Central memory CD8-positive, alpha-beta T cell (primary cell): ENCODE results near the gene WDR33.
"Not testable (repeated sequence)": the region's sequence is repeated elsewhere in the genome, so short reads cannot be mapped to it uniquely, and the experiment has no call there.

Experiments
- ATAC-seq: fragments of 150-1000 bp; cut with Tn5 transposase; replicated peaks from 2 replicates; pipeline ENCODE4 v1.10.0; 2022; ENCODE audit warnings: mild to moderate bottlenecking, moderate FRiP score, moderate number of reproducible peaks; ENCODE audit not compliant: poor library complexity, severe bottlenecking; ENCODE audit errors: extremely low read depth
- DNase-seq, 2 donors: peaks; one replicate each; pipeline ENCODE4 v3.0.0; 2021; ENCODE audit warnings: low spot score in 2 of 2
- H3K27ac Mint-ChIP-seq: one replicate; pipeline ENCODE4 v1.8.0; 2022; ENCODE audit warnings: low read depth, mild to moderate bottlenecking, moderate library complexity, mixed read lengths
- H3K27me3 Mint-ChIP-seq: one replicate; pipeline ENCODE4 v1.8.0; 2022; ENCODE audit warnings: mixed read lengths
- H3K36me3 Mint-ChIP-seq: one replicate; pipeline ENCODE4 v1.8.0; 2022; ENCODE audit warnings: mild to moderate bottlenecking, moderate library complexity, mixed read lengths; ENCODE audit not compliant: insufficient read depth
- H3K4me1 Mint-ChIP-seq: one replicate; pipeline ENCODE4 v1.8.0; 2022; ENCODE audit warnings: mixed read lengths
- H3K4me3 Mint-ChIP-seq: one replicate; pipeline ENCODE4 v1.8.0; 2022; ENCODE audit warnings: mild to moderate bottlenecking, moderate library complexity, mixed read lengths
- H3K9me3 Mint-ChIP-seq: one replicate; pipeline ENCODE4 v1.8.0; 2022; ENCODE audit warnings: mixed read lengths

Gene WDR33

DNA sequence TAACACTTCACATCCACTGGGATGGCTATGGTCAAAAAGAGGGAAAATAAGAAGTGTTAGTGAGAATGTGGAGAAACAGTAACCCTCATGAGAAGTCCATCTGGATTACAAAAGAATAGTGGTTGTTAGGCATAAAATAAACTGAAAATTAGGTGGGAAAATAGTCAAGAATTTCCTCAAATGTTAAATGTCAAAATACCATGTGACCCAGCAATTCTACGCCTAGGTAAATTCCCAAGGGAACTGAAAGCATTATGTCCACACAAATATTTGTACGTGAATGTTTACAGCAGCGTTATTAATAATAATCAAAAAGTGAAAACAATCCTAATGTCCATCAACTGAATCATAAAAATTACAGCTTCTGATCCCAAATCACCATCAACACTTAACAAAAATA, 11.0 kb downstream of the WDR33 start:
- Mint-ChIP-seq H3K4me3 (no peak overlapping the region), H3K27me3 (no peaks in the 10 kb centered on the region), H3K9me3 (no peaks in the 10 kb centered on the region), H3K27ac (no peak overlapping the region), H3K36me3 (peaks cover 19% of the 10 kb centered on the region), H3K4me1 (peaks cover 43% of the 10 kb centered on the region)
- ATAC-seq, result no peak
- DNase-seq, result no peak

DNA sequence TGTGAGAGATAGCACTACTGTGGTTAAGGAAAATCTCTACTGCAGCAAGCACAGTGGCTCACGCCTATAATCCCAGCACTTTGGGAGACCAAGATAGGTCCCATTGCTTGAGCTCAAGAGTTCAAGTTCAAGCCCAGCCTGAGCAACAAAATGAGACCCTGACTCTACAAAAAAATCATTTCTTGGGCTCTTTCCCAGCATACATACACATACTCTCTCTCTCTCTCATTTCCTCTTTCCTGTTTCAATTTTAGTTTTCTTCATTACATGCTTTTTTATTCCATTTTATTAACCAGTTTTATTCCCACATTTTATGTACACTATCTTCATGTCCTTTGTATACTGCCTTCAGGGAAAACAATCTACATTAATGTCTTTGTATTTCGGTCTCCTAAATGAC, 14.6 kb downstream of the WDR33 start:
- no peak overlapping the region for H3K27ac Mint-ChIP-seq
- DNase-seq, result no peak
- peaks cover 14% of the 10 kb centered on the region for H3K36me3 Mint-ChIP-seq
- no peaks in the 10 kb centered on the region for H3K27me3 Mint-ChIP-seq
- H3K9me3 Mint-ChIP-seq, result no peaks in the 10 kb centered on the region
- no peak for ATAC-seq
- H3K4me1 Mint-ChIP-seq, result peaks cover 52% of the 10 kb centered on the region
- peak overlapping the region; percentile 10 for H3K4me3 Mint-ChIP-seq

DNA sequence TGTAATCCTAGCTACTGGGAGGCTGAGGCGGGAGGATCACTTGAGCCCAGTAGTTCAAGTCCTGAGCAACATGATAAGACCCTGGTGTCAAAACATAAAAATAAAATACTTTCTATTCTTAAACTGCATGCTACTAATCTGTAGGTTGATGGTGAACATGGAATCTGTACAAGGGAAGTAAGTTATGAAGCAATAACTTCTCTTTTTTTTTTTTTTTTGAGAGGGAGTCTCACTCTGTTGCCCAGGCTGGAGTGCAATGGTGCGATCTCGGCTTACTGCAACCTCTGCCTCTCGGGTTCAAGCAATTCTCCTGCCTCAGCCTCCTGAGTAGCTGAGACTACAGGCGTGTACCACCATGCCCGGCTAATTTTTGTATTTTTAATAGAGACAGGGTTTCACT, 16.1 kb downstream of the WDR33 start:
- Mint-ChIP-seq H3K36me3 (peaks cover 11% of the 10 kb centered on the region), H3K4me1 (peaks cover 48% of the 10 kb centered on the region)
- H3K27ac Mint-ChIP-seq, H3K4me3 Mint-ChIP-seq, DNase-seq, H3K27me3 Mint-ChIP-seq, H3K9me3 Mint-ChIP-seq, ATAC-seq: not testable (repeated sequence)

DNA sequence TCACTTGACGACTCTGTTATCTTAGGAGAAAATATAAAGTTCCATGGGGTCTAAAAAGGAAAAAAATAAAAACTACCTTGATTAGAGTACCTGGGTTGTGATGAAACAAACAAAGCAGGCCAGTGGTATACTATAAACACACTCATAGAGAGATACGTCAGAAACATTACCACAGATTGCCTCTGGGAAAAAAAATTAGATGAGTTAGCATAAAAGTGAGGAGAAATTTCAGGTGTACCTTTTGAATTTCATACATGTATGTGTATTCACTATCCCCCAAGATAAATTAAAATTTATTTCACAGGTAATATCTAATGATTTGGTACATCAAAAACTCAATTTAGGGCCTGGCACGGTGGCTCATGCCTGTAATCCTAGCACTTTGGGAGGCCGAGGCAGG, 18.2 kb downstream of the WDR33 start:
- H3K4me1 Mint-ChIP-seq, result peaks cover 38% of the 10 kb centered on the region
- peaks cover 11% of the 10 kb centered on the region for H3K36me3 Mint-ChIP-seq

DNA sequence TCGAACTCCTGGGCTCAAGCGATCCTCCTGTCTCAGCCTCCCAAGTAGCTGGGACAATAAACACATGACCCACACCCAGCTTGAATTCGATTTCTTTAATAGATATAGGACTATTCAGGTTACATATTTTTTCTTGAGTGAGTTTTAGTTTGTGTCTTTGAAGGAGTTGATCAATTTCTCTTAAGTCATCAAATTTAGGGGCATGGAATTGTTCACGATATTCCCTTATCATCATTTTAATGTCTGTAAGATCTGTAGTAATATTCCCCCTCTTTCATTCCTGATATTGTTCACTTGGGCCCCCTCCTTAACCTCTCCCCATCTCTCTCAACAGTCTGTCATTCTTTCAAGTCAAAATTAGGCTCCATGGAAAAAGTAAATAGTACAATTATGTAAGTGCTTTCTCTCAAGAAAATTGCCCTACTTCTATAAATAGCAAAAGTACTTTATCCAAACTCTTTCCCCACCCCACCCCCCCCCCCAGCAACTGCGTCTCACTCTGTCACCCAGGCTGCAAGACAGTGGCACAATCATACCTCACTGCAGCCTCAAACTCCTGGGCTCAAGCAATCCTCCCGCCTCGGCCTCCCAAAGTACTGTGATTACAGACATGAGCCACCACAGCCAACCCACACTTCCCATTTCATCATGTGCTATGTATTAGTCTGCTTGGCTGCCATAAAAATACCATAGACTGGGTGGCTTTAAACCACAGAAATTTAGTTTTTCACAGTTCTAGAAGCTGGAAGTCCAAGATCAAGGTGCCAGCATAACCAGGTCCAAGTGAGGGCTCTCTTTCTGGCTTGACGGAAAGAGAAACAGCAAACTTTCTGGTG, 20.1 kb downstream of the WDR33 start:
- no peak overlapping the region for H3K4me3 Mint-ChIP-seq
- no peak overlapping the region for H3K27ac Mint-ChIP-seq
- H3K36me3 Mint-ChIP-seq, result peaks cover 10% of the 10 kb centered on the region
- H3K27me3 Mint-ChIP-seq, result no peaks in the 10 kb centered on the region
- H3K4me1 Mint-ChIP-seq, result peaks cover 32% of the 10 kb centered on the region
- no peak for DNase-seq
- ATAC-seq, result no peak
- no peaks in the 10 kb centered on the region for H3K9me3 Mint-ChIP-seq

More for the DNA sequence above, 18.2 kb downstream of the WDR33 start:
- DNase-seq, result no peak
- ATAC-seq, result no peak
- H3K4me3 Mint-ChIP-seq, result no peak overlapping the region
- H3K9me3 Mint-ChIP-seq, result no peaks in the 10 kb centered on the region
- no peak overlapping the region for H3K27ac Mint-ChIP-seq
- H3K27me3 Mint-ChIP-seq, result no peaks in the 10 kb centered on the region

DNA sequence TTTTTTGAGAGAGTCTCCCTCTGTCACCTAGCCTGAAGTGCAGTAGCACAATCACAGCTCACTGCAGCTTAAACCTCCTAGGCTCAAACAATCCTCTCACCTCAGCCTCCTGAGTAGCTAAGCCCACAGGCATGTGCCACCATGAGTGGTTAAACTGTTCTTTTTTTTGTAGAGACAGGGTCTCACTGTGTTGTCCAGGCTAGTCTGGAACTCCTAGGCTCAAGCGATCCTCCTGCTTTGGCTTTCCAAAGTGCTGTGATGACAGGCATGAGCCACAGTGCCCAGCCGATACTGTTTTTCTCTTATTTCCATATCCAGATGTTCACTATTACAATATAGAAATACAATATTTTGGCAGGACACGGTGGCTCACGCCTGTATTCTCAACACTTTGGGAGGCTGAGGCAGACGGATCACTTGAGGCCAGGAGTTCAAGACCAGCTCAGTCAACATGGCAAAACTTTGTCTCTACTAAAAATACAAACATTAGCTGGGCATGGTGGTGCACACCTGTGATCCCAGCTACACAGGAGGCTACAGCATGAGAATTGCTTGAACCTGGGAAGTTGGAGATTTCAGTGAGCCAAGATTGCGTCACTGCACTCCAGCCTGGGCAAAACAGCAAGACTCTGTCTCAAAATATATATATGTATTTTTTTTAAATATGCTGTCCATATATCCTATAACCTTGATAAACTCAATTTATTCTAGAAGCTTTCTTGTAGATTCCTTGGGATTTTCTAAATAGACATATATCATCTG, 24.7 kb downstream of the WDR33 start:
- peaks cover 19% of the 10 kb centered on the region for H3K4me1 Mint-ChIP-seq
- no peak for ATAC-seq

DNA sequence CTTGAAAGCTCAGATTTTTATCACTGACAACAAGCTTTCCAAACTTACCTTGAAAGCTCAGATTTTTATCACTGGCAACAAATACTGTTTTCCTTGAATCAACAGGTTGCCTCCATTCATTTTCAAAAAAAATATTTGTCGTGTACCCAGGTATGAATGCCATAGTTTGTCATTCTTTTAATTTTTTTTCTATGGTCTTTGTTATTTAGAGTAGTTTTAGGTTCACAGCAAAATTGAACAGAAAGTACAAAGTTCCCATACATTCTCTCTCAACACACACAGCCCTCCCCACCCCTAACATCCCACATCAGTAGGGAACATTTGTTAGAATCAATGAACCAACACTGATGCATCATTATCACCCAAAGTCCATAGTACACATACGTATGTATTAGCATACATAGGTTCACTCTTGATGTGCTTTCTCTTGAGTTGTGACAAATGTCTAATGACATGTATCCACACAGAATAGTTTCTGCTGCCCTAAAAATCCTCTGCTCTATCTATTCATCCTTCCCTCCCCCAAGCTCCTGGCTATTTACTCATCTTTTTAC, 25.9 kb downstream of the WDR33 start:
- Mint-ChIP-seq H3K9me3 (no peaks in the 10 kb centered on the region), H3K27ac (peak overlapping the region; percentile 0), H3K27me3 (no peaks in the 10 kb centered on the region), H3K4me1 (peaks cover 12% of the 10 kb centered on the region), H3K36me3 (peaks cover 11% of the 10 kb centered on the region), H3K4me3 (no peak overlapping the region)
- DNase-seq, result no peak
- no peak for ATAC-seq

More for the DNA sequence above, 24.7 kb downstream of the WDR33 start:
- no peaks in the 10 kb centered on the region for H3K9me3 Mint-ChIP-seq
- no peak overlapping the region for H3K27ac Mint-ChIP-seq
- H3K4me3 Mint-ChIP-seq, result no peak overlapping the region
- no peak for DNase-seq
- H3K36me3 Mint-ChIP-seq, result peaks cover 9% of the 10 kb centered on the region
- no peaks in the 10 kb centered on the region for H3K27me3 Mint-ChIP-seq

DNA sequence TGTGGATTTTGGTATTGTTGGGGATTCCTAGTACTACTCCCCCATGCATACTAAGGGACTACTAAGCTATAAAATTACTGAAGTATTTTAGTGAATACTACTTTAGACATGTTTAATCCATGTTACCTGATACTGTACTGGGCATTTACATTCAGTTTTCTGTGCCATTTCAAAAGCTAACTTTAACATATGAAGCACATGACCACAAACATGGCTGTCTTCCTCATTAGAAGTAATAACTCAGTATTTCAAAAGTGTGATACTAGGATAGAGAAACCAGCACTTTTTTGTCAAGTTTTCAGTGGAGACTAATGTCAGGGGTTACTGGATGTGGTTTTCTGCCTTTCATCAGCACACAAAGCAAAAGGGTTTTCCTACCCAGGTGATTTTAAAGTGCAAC, 27.9 kb downstream of the WDR33 start:
- Mint-ChIP-seq H3K27me3 (no peaks in the 10 kb centered on the region), H3K9me3 (no peaks in the 10 kb centered on the region), H3K4me1 (peaks cover 26% of the 10 kb centered on the region), H3K4me3 (no peak overlapping the region), H3K27ac (no peak overlapping the region), H3K36me3 (peaks cover 13% of the 10 kb centered on the region)
- ATAC-seq, result peak; percentile 49
- no peak for DNase-seq

DNA sequence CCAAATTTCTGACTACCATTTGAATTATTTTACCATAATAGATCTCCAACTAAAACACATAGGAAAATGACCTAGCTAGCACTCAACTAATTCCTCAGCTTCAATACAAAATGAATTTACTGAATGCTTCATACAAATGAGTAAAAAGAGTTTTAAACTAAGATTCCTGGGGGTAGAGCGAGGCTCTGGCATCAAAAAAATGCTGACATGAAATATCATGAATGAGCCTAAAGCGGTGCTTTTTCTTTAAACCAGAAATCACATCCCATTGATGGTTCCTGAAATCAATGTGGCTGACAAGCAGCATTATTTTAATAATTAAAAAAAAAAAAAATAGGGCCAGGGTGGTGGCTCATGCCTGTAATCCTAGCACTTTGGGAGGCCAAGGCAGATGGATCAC, 32.1 kb downstream of the WDR33 start:
- no peak for ATAC-seq

DNA sequence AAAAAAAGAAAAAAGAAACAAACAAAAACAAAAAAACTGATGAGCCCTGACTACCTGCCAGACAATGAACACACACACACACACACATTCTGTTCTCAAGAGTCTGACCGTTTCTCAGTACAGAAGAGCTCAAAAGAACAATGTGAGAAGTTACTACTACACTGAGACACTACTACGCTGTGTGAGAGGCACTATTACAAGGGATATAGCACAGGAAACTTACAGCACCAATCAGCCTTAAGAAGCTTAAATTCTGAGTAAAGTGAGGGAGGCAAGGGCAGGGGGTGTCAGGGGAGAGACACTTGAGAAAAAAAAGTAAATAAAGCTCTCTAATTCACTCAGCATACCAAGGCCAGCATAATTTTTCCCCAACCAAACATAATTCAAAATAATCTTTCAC, 32.5 kb downstream of the WDR33 start:
- ATAC-seq, result no peak
- Mint-ChIP-seq H3K27ac (peak overlapping the region; percentile 75), H3K36me3 (peaks cover 9% of the 10 kb centered on the region), H3K9me3 (no peaks in the 10 kb centered on the region), H3K27me3 (no peaks in the 10 kb centered on the region), H3K4me3 (peak overlapping the region; percentile 38), H3K4me1 (peaks cover 46% of the 10 kb centered on the region)
- no peak for DNase-seq

More for the DNA sequence above, 32.1 kb downstream of the WDR33 start:
- Mint-ChIP-seq H3K27me3 (no peaks in the 10 kb centered on the region), H3K36me3 (peaks cover 9% of the 10 kb centered on the region), H3K4me3 (peak overlapping the region; percentile 38), H3K4me1 (peaks cover 46% of the 10 kb centered on the region), H3K27ac (peak overlapping the region; percentile 75), H3K9me3 (no peaks in the 10 kb centered on the region)
- DNase-seq, result no peak

DNA sequence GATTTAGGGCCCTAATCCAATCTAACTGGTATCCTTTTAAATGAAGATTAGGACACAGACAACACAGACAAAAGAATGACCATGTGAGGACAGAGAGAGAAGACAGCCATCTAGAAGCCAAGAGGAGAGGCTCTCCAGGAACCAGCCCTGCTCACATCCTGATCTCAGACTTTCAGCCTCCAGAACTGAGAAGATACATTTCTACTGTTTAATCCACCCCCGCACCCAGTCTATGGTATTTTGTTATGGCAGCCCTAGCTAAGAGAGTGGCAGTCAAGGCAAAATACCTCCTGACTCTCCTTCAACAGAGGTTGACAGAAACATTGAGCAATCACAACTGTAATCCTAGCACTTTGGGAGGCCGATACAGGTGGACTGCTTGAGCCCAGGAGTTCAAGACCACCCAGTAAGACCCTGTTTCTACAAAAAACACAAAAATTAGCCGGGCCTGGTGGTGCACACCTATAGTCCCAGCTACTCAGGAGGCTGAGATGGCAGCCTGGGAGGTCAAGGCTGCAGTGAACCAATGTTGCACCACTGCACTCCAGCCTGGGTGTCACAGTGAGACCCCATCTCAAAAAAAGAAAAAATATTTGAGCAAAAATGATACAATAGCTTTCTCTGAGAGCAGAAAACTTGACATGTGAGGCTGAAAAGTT, 34.7 kb downstream of the WDR33 start:
- H3K4me3 Mint-ChIP-seq, result no peak overlapping the region
- DNase-seq (no peak), ATAC-seq (no peak)
- H3K36me3 Mint-ChIP-seq, result peaks cover 6% of the 10 kb centered on the region
- H3K9me3 Mint-ChIP-seq, result no peaks in the 10 kb centered on the region
- peaks cover 49% of the 10 kb centered on the region for H3K4me1 Mint-ChIP-seq
- H3K27ac Mint-ChIP-seq, result no peak overlapping the region
- H3K27me3 Mint-ChIP-seq, result no peaks in the 10 kb centered on the region

DNA sequence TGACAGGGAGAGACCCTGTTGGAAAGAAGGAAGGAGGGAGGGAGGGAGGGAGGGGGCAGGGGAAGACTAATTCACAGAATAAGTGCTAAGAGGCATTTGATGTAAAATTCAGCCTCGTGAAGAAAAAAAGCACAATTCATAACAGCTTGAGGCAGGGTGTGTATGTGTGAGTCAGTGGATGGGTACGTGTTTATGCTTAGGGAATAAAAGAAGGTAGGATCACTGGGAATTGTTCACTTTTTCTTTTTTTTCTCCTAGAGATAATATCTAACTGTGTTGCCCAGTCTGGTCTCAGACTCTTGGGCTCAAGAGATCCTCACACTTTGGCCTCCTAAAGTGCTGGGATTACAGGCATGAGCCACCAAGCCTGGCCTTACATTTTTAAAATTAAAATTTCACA, 39.2 kb downstream of the WDR33 start:
- Mint-ChIP-seq H3K4me1 (peaks cover 37% of the 10 kb centered on the region), H3K27ac (no peak overlapping the region), H3K4me3 (no peak overlapping the region), H3K27me3 (no peaks in the 10 kb centered on the region), H3K36me3 (peaks cover 25% of the 10 kb centered on the region), H3K9me3 (no peaks in the 10 kb centered on the region)
- DNase-seq (no peak), ATAC-seq (no peak)
